Activated CD8-positive, alpha-beta memory T cell treated with anti-CD3 and anti-CD28 coated beads, Interleukin-2, amount 50 U/mL, for 24 hours (primary cell): ENCODE results near the gene C11orf42.

ENCODE experiments used
- DNase-seq: peaks from one replicate; pipeline ENCODE4 v3.0.0-alpha.2; 2020; ENCODE audit errors: extremely low read depth

The C11orf42 gene

DNA sequence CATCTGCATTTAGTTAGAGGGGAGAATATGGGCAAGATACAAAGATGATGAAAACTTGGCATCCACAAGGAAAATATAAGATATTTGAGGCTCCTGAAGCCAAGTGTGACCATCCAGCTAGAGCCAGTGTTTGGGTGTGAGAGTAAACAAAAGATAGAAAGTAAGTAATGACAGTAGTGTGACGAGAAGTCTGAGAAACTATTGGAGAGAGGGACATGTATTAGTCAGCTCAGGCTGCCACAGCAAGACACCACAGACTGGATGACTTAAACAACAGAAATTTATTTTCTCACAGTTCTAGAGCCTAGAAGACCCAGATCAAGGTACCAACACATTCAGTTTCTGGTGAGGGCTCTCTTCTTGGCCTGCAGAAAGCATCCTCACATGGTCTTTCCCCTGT lies 47.8 kb downstream of the C11orf42 start:
- no peak for DNase-seq

GRCh38 chr11:6258141-6258540 lies 52.8 kb downstream of the C11orf42 start:
- no peak for DNase-seq

- no peak for DNase-seq
These were observed 53.3 kb downstream of the C11orf42 start for GRCh38 chr11:6258571-6259081.

DNA sequence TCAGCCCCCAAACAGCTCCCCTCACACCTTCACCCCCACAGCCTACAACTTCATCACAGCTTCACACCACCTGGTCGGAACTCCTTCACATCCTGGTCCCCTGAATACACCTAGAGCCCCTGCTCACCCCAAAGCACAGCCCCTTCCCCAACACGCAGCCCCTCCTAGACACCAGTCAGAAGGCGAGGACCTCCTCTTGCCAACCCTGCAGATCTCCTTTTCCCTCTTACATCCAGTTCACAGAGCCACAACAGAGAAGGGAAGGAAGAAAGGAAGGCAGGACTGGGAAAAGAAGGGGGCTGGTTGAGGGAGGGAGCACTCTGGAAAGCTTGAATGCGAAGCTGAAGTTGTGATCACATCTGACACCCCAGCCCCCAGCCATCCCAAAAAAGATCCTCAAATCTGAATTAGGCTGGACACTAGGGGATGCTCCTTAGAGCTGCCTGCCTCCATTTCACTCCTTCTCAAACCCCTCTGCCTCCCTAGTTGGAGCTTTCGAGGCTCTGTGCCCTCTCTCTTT lies 54.9 kb downstream of the C11orf42 start:
- no peak for DNase-seq
